ENCODE results near the gene GABRE. TPM values are rescaled to one million over a fixed set of nuclear protein-coding genes. Genes with fewer than 3 reads are reported as not detected.
A peak's percentile ranks its signal among the peaks of the same experiment; 100 is the strongest.

GABRE gene
- total RNA-seq, 4 donors from 2014 or later = 31.4 to 81.0 (median 73.4) TPM

GRCh38 chrX:151975736-151976275 lies 1.3 kb upstream of the GABRE start:
- WGBS, 2 donors (ENCODE audit: low coverage in 1 of 2) = 86% methylated on average over 5 of the region's 5 CpGs; no CpG with 5 or more reads in 1 of the 2 donors
- Histone ChIP-seq H3K27me3 (no peaks in the 10 kb centered on the region), H3K4me1 (no peaks in the 10 kb centered on the region), H3K36me3 (no peaks in the 10 kb centered on the region), H3K4me3 (no peak overlapping the region), H3K27ac (no peak overlapping the region), H3K9me3 (no peaks in the 10 kb centered on the region)
- no peak for DNase-seq
- in situ Hi-C loops (cut with MboI; ENCODE audit: low pct_ligation_motif_present in 1 of 4, low pct_unique_long_range_greater_than_20kb in 1 of 4, low sequenced_read_pairs in 3 of 4) = no loop called here
- intact Hi-C loops (cut with DNase I; ENCODE audit: low total_unique reads) = no loop called here
- TF ChIP-seq CTCF (IDR thresholded peaks at IDR 0.05) = no peak

GRCh38 chrX:151975228-151975593 lies 735 bp upstream of the GABRE start:
- no peaks in the 10 kb centered on the region for H3K36me3 ChIP-seq
- 76% methylated on average over 8 of the region's 8 CpGs; no CpG with 5 or more reads in 1 of the 2 donors for WGBS, 2 donors (ENCODE audit: low coverage in 1 of 2)
- no peak for DNase-seq
- peak overlapping the region in 2 of 4 donors; percentile 56 to 58 for H3K4me3 ChIP-seq
- in situ Hi-C loops (cut with MboI; ENCODE audit: low pct_ligation_motif_present in 1 of 4, low pct_unique_long_range_greater_than_20kb in 1 of 4, low sequenced_read_pairs in 3 of 4) (no loop called here), intact Hi-C loops (cut with DNase I; ENCODE audit: low total_unique reads) (no loop called here)
- H3K27ac ChIP-seq = no peak overlapping the region
- H3K9me3 ChIP-seq = no peaks in the 10 kb centered on the region
- TF ChIP-seq CTCF (IDR thresholded peaks at IDR 0.05) = no peak
- no peak for TF ChIP-seq EP300 (IDR thresholded peaks at IDR 0.05; ENCODE audit: low read depth)
- TF ChIP-seq POLR2AphosphoS5 (IDR thresholded peaks at IDR 0.05) = no peak
- TF ChIP-seq POLR2A (IDR thresholded peaks at IDR 0.05) = no peak
- H3K4me1 ChIP-seq = no peaks in the 10 kb centered on the region
- H3K27me3 ChIP-seq = no peaks in the 10 kb centered on the region

GRCh38 chrX:151973851-151974335 lies 583 bp downstream of the GABRE start:
- 54% methylated on average over 18 of the region's 21 CpGs; no CpG with 5 or more reads in 1 of the 2 donors for WGBS, 2 donors (ENCODE audit: low coverage in 1 of 2)
- DNase-seq = peak; percentile 21
- TF ChIP-seq POLR2A (IDR thresholded peaks at IDR 0.05) (no peak), CTCF (IDR thresholded peaks at IDR 0.05) (no peak), EP300 (IDR thresholded peaks at IDR 0.05; ENCODE audit: low read depth) (no peak), POLR2AphosphoS5 (IDR thresholded peaks at IDR 0.05) (no peak)
- Histone ChIP-seq H3K36me3 (no peaks in the 10 kb centered on the region), H3K9me3 (no peaks in the 10 kb centered on the region), H3K27me3 (no peaks in the 10 kb centered on the region), H3K27ac (peak overlapping the region; percentile 73 to 86 (median 80)), H3K4me3 (peak overlapping the region; percentile 41 to 58 (median 55)), H3K4me1 (no peaks in the 10 kb centered on the region)
- intact Hi-C loops (cut with DNase I; ENCODE audit: low total_unique reads) (no loop called here), in situ Hi-C loops (cut with MboI; ENCODE audit: low pct_ligation_motif_present in 1 of 4, low pct_unique_long_range_greater_than_20kb in 1 of 4, low sequenced_read_pairs in 3 of 4) (no loop called here)

GRCh38 chrX:151973060-151973661 lies 1.3 kb downstream of the GABRE start:
- Histone ChIP-seq H3K4me1 (no peaks in the 10 kb centered on the region), H3K4me3 (peak overlapping the region in 2 of 4 donors; percentile 56 to 58), H3K27me3 (no peaks in the 10 kb centered on the region), H3K36me3 (no peaks in the 10 kb centered on the region), H3K9me3 (no peaks in the 10 kb centered on the region), H3K27ac (peak overlapping the region; percentile 73 to 86 (median 80))
- in situ Hi-C loops (cut with MboI; ENCODE audit: low pct_ligation_motif_present in 1 of 4, low pct_unique_long_range_greater_than_20kb in 1 of 4, low sequenced_read_pairs in 3 of 4) = no loop called here
- no peak for TF ChIP-seq POLR2A (IDR thresholded peaks at IDR 0.05)
- TF ChIP-seq EP300 (IDR thresholded peaks at IDR 0.05; ENCODE audit: low read depth) = no peak
- intact Hi-C loops (cut with DNase I; ENCODE audit: low total_unique reads) = no loop called here
- no peak for DNase-seq
- 54% methylated on average over 4 of the region's 4 CpGs; no CpG with 5 or more reads in 1 of the 2 donors for WGBS, 2 donors (ENCODE audit: low coverage in 1 of 2)

Data from transverse colon (tissue), 4 donors.